Activated CD8-positive, alpha-beta memory T cell treated with anti-CD3 and anti-CD28 coated beads, Interleukin-2, amount 50 U/mL, for 24 hours (primary cell): ENCODE measurements around the gene SLC28A2.
"Not testable (repeated sequence)": the region's sequence is repeated elsewhere in the genome, so short reads cannot be mapped to it uniquely, and the experiment has no call there.

Experiments
- DNase-seq: peaks from one replicate; pipeline ENCODE4 v3.0.0-alpha.2; 2020; ENCODE audit errors: extremely low read depth

SLC28A2 gene

GRCh38 chr15:45262906-45263461 is 10.9 kb downstream of the SLC28A2 start:
- DNase-seq = no peak

- no peak for DNase-seq
Measured at GRCh38 chr15:45263854-45264253, 11.8 kb downstream of the SLC28A2 start.

GRCh38 chr15:45265506-45265905 is 13.5 kb downstream of the SLC28A2 start:
- DNase-seq = no peak

- no peak for DNase-seq
Measured at GRCh38 chr15:45268135-45268534, 16.1 kb downstream of the SLC28A2 start.

- DNase-seq = no peak
Measured at GRCh38 chr15:45274636-45275380, 22.8 kb downstream of the SLC28A2 start.

- DNase-seq = no peak
Measured at GRCh38 chr15:45276831-45277230, 24.8 kb downstream of the SLC28A2 start.

GRCh38 chr15:45279024-45279698 is 27.1 kb downstream of the SLC28A2 start:
- DNase-seq = peak; percentile 91

GRCh38 chr15:45285413-45285812 is 33.4 kb downstream of the SLC28A2 start:
- no peak for DNase-seq

- no peak for DNase-seq
Measured at GRCh38 chr15:45287390-45287956, 35.4 kb downstream of the SLC28A2 start.

- no peak for DNase-seq
Measured at GRCh38 chr15:45288947-45289346, 36.9 kb downstream of the SLC28A2 start.

- no peak for DNase-seq
Measured at GRCh38 chr15:45291822-45292582, 40.0 kb downstream of the SLC28A2 start.

- DNase-seq = not testable (repeated sequence)
Measured at GRCh38 chr15:45293326-45293725, 41.3 kb downstream of the SLC28A2 start.

- not testable (repeated sequence) for DNase-seq
Measured at GRCh38 chr15:45298964-45299378, 46.9 kb downstream of the SLC28A2 start.

- DNase-seq = no peak
Measured at GRCh38 chr15:45304711-45305110, 52.7 kb downstream of the SLC28A2 start.

- no peak for DNase-seq
Measured at GRCh38 chr15:45306105-45306504, 54.1 kb downstream of the SLC28A2 start.

- DNase-seq = no peak
Measured at GRCh38 chr15:45307230-45307924, 55.3 kb downstream of the SLC28A2 start.

- not testable (repeated sequence) for DNase-seq
Measured at GRCh38 chr15:45314117-45314516, 62.1 kb downstream of the SLC28A2 start.

- DNase-seq = no peak
Measured at GRCh38 chr15:45314960-45315359, 62.9 kb downstream of the SLC28A2 start.

- no peak for DNase-seq
Measured at GRCh38 chr15:45319472-45320214, 67.6 kb downstream of the SLC28A2 start.

- no peak for DNase-seq
Measured at GRCh38 chr15:45320581-45321205, 68.7 kb downstream of the SLC28A2 start.
